Measurements from ENCODE around the gene RILPL1. TPM values are rescaled to one million over a fixed set of nuclear protein-coding genes. Genes with fewer than 3 reads are reported as not detected.

The RILPL1 gene
- total and polyA plus RNA-seq, 10 of the 15 experiments (the other 5 are each of a cell fraction or from before 2014, with no cell fraction given), result 0.05 to 0.61 (median 0.25) TPM

GRCh38 chr12:123491056-123491455 is 42.5 kb downstream of the RILPL1 start:
- H3K9ac ChIP-seq (ENCODE audit: control insufficient read depth, insufficient read depth, low read length), result no peak overlapping the region
- in situ Hi-C loops (cut with MboI) (no loop called here), intact Hi-C loops (cut with micrococcal nuclease; ENCODE audit: unreplicated experiment) (no loop called here)
- no peak overlapping the region for H3K4me2 ChIP-seq (ENCODE audit: control insufficient read depth, insufficient read depth)
- SMC1A ChIA-PET (ENCODE audit: uncharacterized antibody, unreplicated experiment), result no interaction called here
- 61% methylated on average over 11 of the region's 11 CpGs for WGBS (ENCODE audit: insufficient coverage, insufficient replicate concordance, low lambda C conversion rate, missing lambda C conversion rate)
- no peaks in the 10 kb centered on the region for H3K4me1 ChIP-seq (ENCODE audit: control insufficient read depth, insufficient read depth, low read length)
- no peak overlapping the region for H3K27ac ChIP-seq (ENCODE audit: control insufficient read depth, insufficient read depth)
- H2AFZ ChIP-seq (ENCODE audit: control insufficient read depth, low read depth, low read length), result no peak overlapping the region
- H3K9me3 ChIP-seq (replicated peaks; ENCODE audit: control insufficient read depth, insufficient read depth, low read length), result no peaks in the 10 kb centered on the region
- H3K36me3 ChIP-seq (ENCODE audit: control insufficient read depth in 2 of 2, insufficient read depth in 2 of 2, low read length in 1 of 2), result no peaks in the 10 kb centered on the region
- H3K4me3 ChIP-seq, result no peak overlapping the region
- no peaks in the 10 kb centered on the region for H4K20me1 ChIP-seq (ENCODE audit: control insufficient read depth, insufficient read depth)
- FAIRE-seq (no peak), DNase-seq (ENCODE audit: low read depth, low spot score) (no peak), ATAC-seq (no peak)
- no TSS peak for BruUV-seq (replicated peaks)
- RAD21 ChIA-PET (ENCODE audit: unreplicated experiment), result no interaction called here
- H3K79me2 ChIP-seq (ENCODE audit: control insufficient read depth, insufficient read depth, low read length), result no peaks in the 10 kb centered on the region
- CTCF ChIA-PET, result no interaction called here
- POLR2A ChIA-PET, result no interaction called here
- H3K27me3 ChIP-seq (replicated peaks in 1 of 2; ENCODE audit: control insufficient read depth in 2 of 2, insufficient read depth in 2 of 2, low read length in 1 of 2), result no peaks in the 10 kb centered on the region
- TF ChIP-seq IRF3 (IDR thresholded peaks at IDR 0.05) (no peak), SRF (IDR thresholded peaks at IDR 0.05; ENCODE audit: low read depth in 2 of 2, low read length in 2 of 2) (no peak), SMARCA5 (IDR thresholded peaks at IDR 0.05) (no peak), ZZZ3 (IDR thresholded peaks at IDR 0.05; ENCODE audit: control insufficient read depth, insufficient read length, low read depth) (no peak), SUZ12 (IDR thresholded peaks at IDR 0.05; ENCODE audit: unreplicated experiment) (no peak), MEF2A (IDR thresholded peaks at IDR 0.05; ENCODE audit: insufficient read depth, low read depth, low read length) (no peak), IRF4 (IDR thresholded peaks at IDR 0.05; ENCODE audit: low read depth, low read length) (no peak), ZBTB4 (CRISPR knock-in tag; IDR thresholded peaks at IDR 0.05) (no peak), IKZF1 (conservative IDR thresholded peaks at IDR 0.05) (no peak), BMI1 (IDR thresholded peaks at IDR 0.05; ENCODE audit: borderline replicate concordance) (no peak), ZBTB40 (IDR thresholded peaks at IDR 0.05; ENCODE audit: borderline replicate concordance) (no peak), HCFC1 (IDR thresholded peaks at IDR 0.05; ENCODE audit: low read length) (no peak), CBFB (IDR thresholded peaks at IDR 0.05; ENCODE audit: low read depth) (no peak), RB1 (IDR thresholded peaks at IDR 0.05; ENCODE audit: borderline replicate concordance) (no peak), MAX (IDR thresholded peaks at IDR 0.05; ENCODE audit: low read depth, low read length) (no peak), SMAD1 (IDR thresholded peaks at IDR 0.05; ENCODE audit: low read depth, partially characterized antibody) (no peak), E2F4 (IDR thresholded peaks at IDR 0.05; ENCODE audit: low read depth, low read length) (no peak)

Data from GM12878 (cell line).